Neural crest cell (in vitro differentiated cells): ENCODE data around the gene MAST4. TPM values are rescaled to one million over a fixed set of nuclear protein-coding genes. Genes with fewer than 3 reads are reported as not detected.
A peak's percentile ranks its signal among the peaks of the same experiment; 100 is the strongest.

Source experiments
- DNase-seq: peaks from one replicate; pipeline ENCODE4 v3.0.0; 2021; ENCODE audit warnings: low read depth, mixed read lengths, low spot score
- H3K27ac Mint-ChIP-seq: one replicate; pipeline ENCODE4 v1.8.0; 2021; ENCODE audit warnings: mild to moderate bottlenecking, mixed read lengths; ENCODE audit not compliant: unreplicated experiment
- H3K27me3 Mint-ChIP-seq: 2 replicates; pipeline ENCODE4 v1.8.0; 2021; ENCODE audit warnings: low read depth, mild to moderate bottlenecking, mixed read lengths
- H3K36me3 Mint-ChIP-seq: 2 replicates; pipeline ENCODE4 v1.8.0; 2021; ENCODE audit warnings: low read depth, mild to moderate bottlenecking, mixed read lengths
- H3K4me1 Mint-ChIP-seq: 2 replicates; pipeline ENCODE4 v1.8.0; 2021; ENCODE audit warnings: mixed read lengths
- H3K4me3 Mint-ChIP-seq: one replicate; pipeline ENCODE4 v1.8.0; 2021; ENCODE audit warnings: mild to moderate bottlenecking, mixed read lengths
- H3K9me3 Mint-ChIP-seq: 2 replicates; pipeline ENCODE4 v1.8.0; 2021; ENCODE audit warnings: mixed read lengths
- CTCF ChIP-seq: fragments of 200-600 bp; sonication (generic); conservative IDR thresholded peaks from 2 replicates; pipeline ENCODE4 v1.5.0; 2021; ENCODE audit warnings: antibody characterized with exemption, mild to moderate bottlenecking
- total RNA-seq: library from RNA; stranded (reverse); gene quantifications from 2 replicates; pipeline ENCODE4 v1.2.1, GENCODE V29; 2021

The MAST4 gene
- total RNA-seq, 1 donor from 2014 or later: 7.3 TPM

GRCh38 chr5:66824476-66824875 lies 228.3 kb downstream of the MAST4 start:
- Mint-ChIP-seq H3K4me3 (no peak overlapping the region), H3K27ac (no peak overlapping the region), H3K9me3 (no peaks in the 10 kb centered on the region), H3K27me3 (peaks cover 29% of the 10 kb centered on the region), H3K36me3 (no peaks in the 10 kb centered on the region), H3K4me1 (peaks cover 17% of the 10 kb centered on the region)
- DNase-seq: no peak
- no peak for TF ChIP-seq CTCF

- no peaks in the 10 kb centered on the region for H3K36me3 Mint-ChIP-seq
- peaks cover 22% of the 10 kb centered on the region for H3K4me1 Mint-ChIP-seq
- H3K9me3 Mint-ChIP-seq: no peaks in the 10 kb centered on the region
- no peak for DNase-seq
- H3K27ac Mint-ChIP-seq: no peak overlapping the region
- H3K4me3 Mint-ChIP-seq: no peak overlapping the region
- TF ChIP-seq CTCF: no peak
- peaks cover 36% of the 10 kb centered on the region for H3K27me3 Mint-ChIP-seq
These were observed 230.1 kb downstream of the MAST4 start for GRCh38 chr5:66826263-66826662.

GRCh38 chr5:66826696-66827095 lies 230.5 kb downstream of the MAST4 start:
- DNase-seq: no peak
- TF ChIP-seq CTCF: no peak
- Mint-ChIP-seq H3K27me3 (peaks cover 36% of the 10 kb centered on the region), H3K9me3 (no peaks in the 10 kb centered on the region), H3K27ac (no peak overlapping the region), H3K4me1 (peaks cover 22% of the 10 kb centered on the region), H3K36me3 (no peaks in the 10 kb centered on the region), H3K4me3 (no peak overlapping the region)

- no peaks in the 10 kb centered on the region for H3K36me3 Mint-ChIP-seq
- peaks cover 22% of the 10 kb centered on the region for H3K4me1 Mint-ChIP-seq
- no peak overlapping the region for H3K27ac Mint-ChIP-seq
- peaks cover 36% of the 10 kb centered on the region for H3K27me3 Mint-ChIP-seq
- no peak for TF ChIP-seq CTCF
- H3K9me3 Mint-ChIP-seq: no peaks in the 10 kb centered on the region
- DNase-seq: no peak
- peak overlapping the region; percentile 75 for H3K4me3 Mint-ChIP-seq
These were observed 231.9 kb downstream of the MAST4 start for GRCh38 chr5:66828046-66828547.

- Mint-ChIP-seq H3K4me3 (peak overlapping the region; percentile 75), H3K27ac (no peak overlapping the region), H3K36me3 (no peaks in the 10 kb centered on the region), H3K4me1 (peaks cover 22% of the 10 kb centered on the region), H3K9me3 (no peaks in the 10 kb centered on the region), H3K27me3 (peaks cover 36% of the 10 kb centered on the region)
- peak; percentile 30 for DNase-seq
- TF ChIP-seq CTCF: no peak
These were observed 232.6 kb downstream of the MAST4 start for GRCh38 chr5:66828548-66829357.
